SU-DHL-6 (cell line): ENCODE results near the gene ADIPOR1.
"Not testable (repeated sequence)": the region's sequence is repeated elsewhere in the genome, so short reads cannot be mapped to it uniquely, and the experiment has no call there.

Experiments
- H2AFZ ChIP-seq: fragments of 200-600 bp; sonication (generic); 2 replicates; pipeline ENCODE4 v1.6.1; 2014; ENCODE audit warnings: low read depth, mild to moderate bottlenecking, moderate library complexity, mixed read lengths, antibody characterized with exemption, low read length; ENCODE audit not compliant: severe bottlenecking
- H3F3A ChIP-seq: fragments of 200-600 bp; shearing (Covaris generic); 2 replicates; pipeline ENCODE4 v1.6.0; 2016; ENCODE audit warnings: antibody characterized with exemption, mild to moderate bottlenecking; ENCODE audit not compliant: insufficient read depth
- H3K27ac ChIP-seq: fragments of 200-600 bp; sonication (generic); 2 replicates; pipeline ENCODE4 v1.5.1; 2016; ENCODE audit warnings: low read depth, mild to moderate bottlenecking, low read length, moderate library complexity, mixed read lengths
- H3K27me3 ChIP-seq: fragments of 200-600 bp; sonication (generic), shearing (Covaris generic); 2 replicates; pipeline ENCODE4 v1.6.0; 2014; ENCODE audit warnings: mild to moderate bottlenecking, low read length
- H3K36me3 ChIP-seq: fragments of 200-600 bp; sonication (generic); 2 replicates; pipeline ENCODE4 v1.6.1; 2014; ENCODE audit warnings: mild to moderate bottlenecking, low read length, mixed read lengths
- H3K4me2 ChIP-seq: fragments of 300-600, 200-600 bp; shearing (Covaris generic), sonication (generic); 2 replicates; pipeline ENCODE4 v1.6.0; 2014; ENCODE audit warnings: low read length, low read depth, mild to moderate bottlenecking; ENCODE audit not compliant: poor library complexity, severe bottlenecking
- H3K4me3 ChIP-seq: fragments of 200-600 bp; sonication (generic); 2 replicates; pipeline ENCODE4 v1.5.1; 2014; ENCODE audit warnings: antibody characterized with exemption, low read length, mild to moderate bottlenecking, mixed read lengths; ENCODE audit not compliant: insufficient read depth, poor library complexity, severe bottlenecking
- H3K79me2 ChIP-seq: fragments of 200-600 bp; sonication (generic); 2 replicates; pipeline ENCODE4 v1.6.1; 2014; ENCODE audit warnings: mild to moderate bottlenecking, low read length, moderate library complexity; ENCODE audit not compliant: insufficient read depth
- H3K9ac ChIP-seq: fragments of 200-600 bp; sonication (generic); 2 replicates; pipeline ENCODE4 v1.7.0; 2014; ENCODE audit warnings: mild to moderate bottlenecking, low read length
- H3K9me2 ChIP-seq: fragments of 200-600 bp; sonication (generic); replicated peaks from 2 replicates; pipeline ENCODE4 v1.6.1; 2014; ENCODE audit warnings: low read length; ENCODE audit not compliant: insufficient read depth
- H3K9me3 ChIP-seq: fragments of 200-600 bp; sonication (generic); 2 replicates; pipeline ENCODE4 v1.6.1; 2014; ENCODE audit warnings: low read length, mixed read lengths; ENCODE audit not compliant: insufficient read depth
- H4K20me1 ChIP-seq: fragments of 200-600 bp; sonication (generic); 2 replicates; pipeline ENCODE4 v1.6.1; 2014; ENCODE audit warnings: low read depth, mild to moderate bottlenecking, antibody characterized with exemption, low read length, moderate library complexity, mixed read lengths
- EZH2phosphoT487 ChIP-seq: fragments of 200-600 bp; sonication (generic), shearing (Covaris generic); conservative IDR thresholded peaks from 2 replicates; pipeline ENCODE4 v1.6.1; 2018; ENCODE audit warnings: mild to moderate bottlenecking, antibody characterized with exemption, low read length, moderate library complexity, mixed read lengths
- TF ChIP-seq, protein P1 (sequence below): fragments of 200-600 bp; sonication (generic); IDR thresholded peaks from one replicate; pipeline ENCODE4 v1.5.1; 2017; ENCODE audit warnings: antibody characterized with exemption, mild to moderate bottlenecking, low read length, moderate library complexity; ENCODE audit not compliant: insufficient read depth, poor library complexity, severe bottlenecking

ADIPOR1 gene

DNA sequence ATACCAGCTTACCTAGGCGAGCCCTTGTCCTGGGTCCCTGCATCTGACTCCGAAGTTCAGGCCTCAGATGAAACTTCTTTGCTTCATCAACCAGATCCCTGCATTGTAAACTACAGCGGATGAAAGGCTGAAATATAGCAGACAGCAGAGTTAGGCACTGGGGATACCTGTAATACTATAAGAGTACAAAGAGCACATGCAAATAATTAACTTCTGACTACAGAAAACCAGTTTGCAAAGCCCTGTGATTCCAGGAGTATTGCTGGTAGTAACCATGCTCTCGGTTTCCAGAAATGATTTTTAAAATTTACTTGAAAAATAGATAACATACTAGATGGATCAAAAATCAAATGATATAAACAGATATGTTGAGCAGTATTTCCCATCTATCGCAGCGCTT is 49.1 kb downstream of the ADIPOR1 start:
- H4K20me1 ChIP-seq = no peaks in the 10 kb centered on the region
- no peak overlapping the region for H3K9ac ChIP-seq

DNA sequence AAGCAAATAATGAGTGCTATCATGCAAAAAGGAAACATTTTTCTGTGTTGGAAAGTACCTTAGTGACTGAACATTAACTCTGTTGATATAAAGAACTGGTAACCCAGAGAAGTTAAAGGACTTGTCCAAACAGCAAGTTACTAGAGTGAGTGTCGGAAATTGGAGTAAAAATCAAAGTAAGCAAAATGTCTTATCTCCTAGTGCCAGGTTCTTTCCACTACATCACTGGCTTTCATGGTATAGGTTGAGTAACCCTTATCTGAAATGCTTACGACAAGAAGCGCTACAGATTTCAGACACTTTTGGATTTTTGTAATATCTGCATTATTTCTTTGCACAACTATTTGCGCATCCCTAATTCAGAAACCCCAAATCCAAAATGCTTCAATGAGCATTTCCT is 52.8 kb downstream of the ADIPOR1 start:
- H4K20me1 ChIP-seq = no peaks in the 10 kb centered on the region
- peaks cover 20% of the 10 kb centered on the region; the same call in 1 of the 2 replicates for H3K36me3 ChIP-seq
- no peak overlapping the region for H3K4me2 ChIP-seq
- TF ChIP-seq, protein P1, sequence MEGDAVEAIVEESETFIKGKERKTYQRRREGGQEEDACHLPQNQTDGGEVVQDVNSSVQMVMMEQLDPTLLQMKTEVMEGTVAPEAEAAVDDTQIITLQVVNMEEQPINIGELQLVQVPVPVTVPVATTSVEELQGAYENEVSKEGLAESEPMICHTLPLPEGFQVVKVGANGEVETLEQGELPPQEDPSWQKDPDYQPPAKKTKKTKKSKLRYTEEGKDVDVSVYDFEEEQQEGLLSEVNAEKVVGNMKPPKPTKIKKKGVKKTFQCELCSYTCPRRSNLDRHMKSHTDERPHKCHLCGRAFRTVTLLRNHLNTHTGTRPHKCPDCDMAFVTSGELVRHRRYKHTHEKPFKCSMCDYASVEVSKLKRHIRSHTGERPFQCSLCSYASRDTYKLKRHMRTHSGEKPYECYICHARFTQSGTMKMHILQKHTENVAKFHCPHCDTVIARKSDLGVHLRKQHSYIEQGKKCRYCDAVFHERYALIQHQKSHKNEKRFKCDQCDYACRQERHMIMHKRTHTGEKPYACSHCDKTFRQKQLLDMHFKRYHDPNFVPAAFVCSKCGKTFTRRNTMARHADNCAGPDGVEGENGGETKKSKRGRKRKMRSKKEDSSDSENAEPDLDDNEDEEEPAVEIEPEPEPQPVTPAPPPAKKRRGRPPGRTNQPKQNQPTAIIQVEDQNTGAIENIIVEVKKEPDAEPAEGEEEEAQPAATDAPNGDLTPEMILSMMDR = no peak
- TF ChIP-seq EZH2phosphoT487 = no peak
- no peaks in the 10 kb centered on the region for H3K9me3 ChIP-seq
- H3K79me2 ChIP-seq = no peaks in the 10 kb centered on the region
- no peak overlapping the region for H3K9ac ChIP-seq
- H3K27ac ChIP-seq = no peak overlapping the region
- H3F3A ChIP-seq = no peaks in the 10 kb centered on the region
- H3K27me3 ChIP-seq = no peaks in the 10 kb centered on the region
- no peak overlapping the region for H2AFZ ChIP-seq
- H3K9me2 ChIP-seq = no peaks in the 10 kb centered on the region
- H3K4me3 ChIP-seq = no peak overlapping the region

More for the DNA sequence above, 49.1 kb downstream of the ADIPOR1 start:
- Histone ChIP-seq H3K79me2 (no peaks in the 10 kb centered on the region), H3K27ac (no peak overlapping the region), H3K4me2 (no peak overlapping the region), H3K4me3 (no peak overlapping the region), H2AFZ (no peak overlapping the region), H3K9me2 (no peaks in the 10 kb centered on the region), H3K27me3 (no peaks in the 10 kb centered on the region), H3F3A (no peaks in the 10 kb centered on the region), H3K36me3 (peaks cover 26% of the 10 kb centered on the region; the same call in 1 of the 2 replicates), H3K9me3 (no peaks in the 10 kb centered on the region)
- TF ChIP-seq EZH2phosphoT487 = no peak
- TF ChIP-seq, protein P1 = no peak

DNA sequence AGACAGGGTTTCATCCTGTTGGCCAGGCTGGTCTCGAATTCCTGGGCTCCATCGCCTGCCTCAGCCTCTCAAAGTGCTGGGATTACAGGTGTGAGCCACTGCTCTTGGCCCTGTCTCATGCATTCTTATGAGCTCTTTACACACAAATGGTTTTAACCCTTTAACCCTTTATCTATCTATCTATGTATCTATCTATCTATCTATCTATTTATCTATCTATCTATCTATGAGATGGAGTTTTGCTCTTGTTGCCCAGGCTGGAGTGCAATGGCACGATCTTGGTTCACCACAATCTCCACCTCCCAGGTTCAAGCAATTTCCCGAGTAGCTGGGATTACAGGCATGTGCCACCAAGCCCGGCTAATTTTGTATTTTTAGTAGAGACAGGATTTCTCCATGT is 54.3 kb downstream of the ADIPOR1 start:
- not testable (repeated sequence) for H2AFZ ChIP-seq, H3K27me3 ChIP-seq, H3K4me3 ChIP-seq, H3K9me2 ChIP-seq, H3K9me3 ChIP-seq, H3F3A ChIP-seq, H3K79me2 ChIP-seq, H3K4me2 ChIP-seq, H4K20me1 ChIP-seq, H3K9ac ChIP-seq, H3K27ac ChIP-seq
- H3K36me3 ChIP-seq = peaks cover 11% of the 10 kb centered on the region; the same call in 1 of the 2 replicates

DNA sequence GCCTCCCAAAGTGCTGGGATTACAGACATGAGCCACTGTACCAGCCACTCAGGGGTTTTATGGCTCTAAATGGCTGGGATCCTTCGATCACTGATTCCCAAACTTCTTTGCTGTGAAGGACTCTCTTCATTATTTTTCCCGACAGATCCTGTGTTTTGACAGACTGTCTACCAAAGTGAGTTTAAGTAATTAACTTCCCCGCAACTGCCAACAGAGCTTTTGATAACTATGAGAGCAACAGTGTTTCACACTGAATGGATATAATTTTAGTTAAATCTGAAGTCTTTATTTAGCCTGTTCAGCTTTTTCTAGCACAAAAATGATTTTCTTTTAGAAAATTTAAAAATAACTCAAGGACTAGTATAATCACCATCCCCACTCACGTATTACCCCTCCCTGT is 56.6 kb downstream of the ADIPOR1 start:
- H3K4me3 ChIP-seq = no peak overlapping the region
- H3K9me3 ChIP-seq = no peaks in the 10 kb centered on the region
- no peak overlapping the region for H2AFZ ChIP-seq
- H3K27me3 ChIP-seq = no peaks in the 10 kb centered on the region
- H3K36me3 ChIP-seq = peaks cover 5% of the 10 kb centered on the region; the same call in 1 of the 2 replicates
- no peak overlapping the region for H3K27ac ChIP-seq
- H3K9me2 ChIP-seq = no peaks in the 10 kb centered on the region
- TF ChIP-seq, protein P1 = no peak
- no peak for TF ChIP-seq EZH2phosphoT487
- H3K79me2 ChIP-seq = no peaks in the 10 kb centered on the region
- H4K20me1 ChIP-seq = no peaks in the 10 kb centered on the region
- H3K4me2 ChIP-seq = no peak overlapping the region
- H3F3A ChIP-seq = no peaks in the 10 kb centered on the region
- H3K9ac ChIP-seq = no peak overlapping the region
